Glomerular visceral epithelial cell (primary cell): ENCODE measurements around the gene MT1A.
A peak's percentile ranks its signal among the peaks of the same experiment; 100 is the strongest.

Experiments
- DNase-seq: peaks from one replicate; pipeline ENCODE4 v3.0.0-alpha.2; 2016; ENCODE audit errors: extremely low spot score

Gene MT1A

DNA sequence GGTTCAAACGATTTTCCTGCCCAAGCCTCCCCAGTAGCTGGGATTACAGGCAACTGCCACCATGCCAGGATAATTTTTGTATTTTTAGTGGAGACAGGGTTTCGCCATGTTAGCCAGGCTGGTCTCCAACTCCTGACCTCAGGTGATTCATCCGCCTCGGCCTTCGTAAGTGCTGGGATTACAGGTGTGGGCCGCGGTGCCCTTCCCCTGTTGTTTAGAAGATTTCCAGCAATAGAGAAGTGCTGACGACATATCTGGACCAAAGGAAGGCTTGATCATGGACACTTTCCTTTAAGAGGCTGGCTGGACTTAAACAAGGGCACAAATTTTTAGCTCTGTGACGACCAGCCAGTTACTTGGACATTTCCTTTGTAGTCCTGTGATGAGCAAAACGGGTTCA, 7.3 kb upstream of the MT1A start:
- no peak for DNase-seq

DNA sequence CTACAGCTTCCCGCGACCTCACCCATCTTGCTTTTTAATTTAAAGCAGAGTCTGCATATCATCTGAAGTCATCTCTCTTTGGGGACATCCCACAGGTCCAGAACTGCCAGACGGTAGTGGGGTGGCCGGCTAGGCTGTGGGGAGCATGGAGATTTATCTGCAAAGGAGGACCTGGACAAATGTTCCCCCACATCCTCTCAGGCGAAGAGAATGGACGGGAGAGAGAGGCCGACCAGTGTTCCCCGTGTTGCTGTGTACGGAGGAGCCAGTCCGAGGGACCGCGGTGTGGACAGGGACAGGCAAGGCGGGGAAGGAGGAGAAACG, 6.7 kb upstream of the MT1A start:
- DNase-seq, result no peak

DNA sequence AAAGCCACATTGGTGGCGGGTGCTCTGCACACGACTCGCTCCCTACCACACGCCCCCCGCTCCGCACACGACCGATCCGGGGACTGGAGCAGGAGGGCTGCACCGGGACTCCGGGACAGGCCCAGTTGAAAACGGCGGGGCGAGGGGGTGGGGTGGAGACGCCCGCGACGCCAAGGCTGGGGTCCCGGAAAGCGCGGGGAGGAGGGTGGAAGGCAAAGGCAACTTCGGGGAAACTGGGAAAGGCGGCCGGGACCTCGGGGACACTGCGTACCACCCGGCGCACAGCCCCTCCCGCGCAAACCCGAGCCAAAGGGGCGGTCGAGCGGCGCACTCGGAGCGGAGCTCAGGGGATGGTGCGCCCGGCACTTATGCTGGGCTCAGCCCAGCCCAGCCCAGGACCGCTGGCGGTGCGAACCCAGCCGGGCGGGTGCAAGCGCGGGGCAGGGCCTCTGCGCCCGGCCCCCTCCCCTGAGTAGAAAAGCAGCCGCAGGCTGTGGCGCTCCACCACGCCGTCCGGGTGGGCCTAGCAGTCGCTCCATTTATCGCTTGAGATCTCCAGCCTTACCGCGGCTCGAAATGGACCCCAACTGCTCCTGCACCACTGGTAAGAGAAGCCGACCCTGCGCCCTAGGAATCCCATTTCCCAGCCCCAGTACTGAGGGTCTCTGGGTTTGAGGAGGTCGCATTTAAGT, 6.2 kb upstream of the MT1A start, which contains the start of gene MT1M:
TSS of gene MT1M (plus strand) at position 504 of the 692 bp plus-strand sequence. CDS start at position 577, 73 bp downstream.
- DNase-seq, result no peak

DNA sequence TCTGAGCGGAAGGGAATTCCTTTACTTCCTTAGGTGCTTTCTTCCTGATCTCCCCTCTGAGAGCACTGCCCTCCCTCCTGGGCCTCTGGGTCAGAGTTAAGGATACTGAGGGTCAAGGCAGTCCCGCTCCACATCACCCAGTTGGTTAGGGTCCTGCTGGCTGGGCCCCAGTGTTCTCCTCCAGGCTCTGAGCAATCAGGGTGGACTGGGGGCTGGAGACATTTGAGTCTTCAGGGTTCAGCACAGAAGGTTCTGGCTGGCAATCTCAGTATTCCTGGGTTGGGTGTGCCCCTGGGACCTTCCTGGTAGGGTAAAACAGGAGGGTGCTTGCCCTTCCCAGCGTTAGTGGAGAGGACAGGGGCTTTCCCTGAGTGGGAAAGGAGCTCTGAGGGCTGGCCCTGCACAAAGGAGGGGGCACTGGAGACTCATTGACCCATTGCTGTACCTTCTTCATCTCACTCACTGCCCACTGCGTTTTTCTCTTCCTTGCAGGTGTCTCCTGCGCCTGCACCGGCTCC, 5.6 kb upstream of the MT1A start:
- no peak for DNase-seq

DNA sequence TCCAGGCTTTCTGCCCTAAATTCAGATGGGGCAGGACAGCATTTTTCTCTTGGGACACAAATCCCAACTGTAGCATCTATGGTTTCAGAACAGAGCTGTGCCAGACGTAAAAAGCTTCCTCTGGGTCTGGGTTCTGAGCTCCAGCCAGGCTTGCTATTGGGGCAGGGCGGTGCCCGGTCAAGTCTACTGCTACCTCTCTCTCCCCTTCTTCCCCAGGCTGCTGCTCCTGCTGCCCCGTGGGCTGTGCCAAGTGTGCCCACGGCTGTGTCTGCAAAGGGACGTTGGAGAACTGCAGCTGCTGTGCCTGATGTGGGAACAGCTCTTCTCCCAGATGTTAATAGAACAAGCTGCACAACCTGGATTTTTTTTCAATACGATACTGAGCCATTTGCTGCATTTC, 4.9 kb upstream of the MT1A start:
- no peak for DNase-seq

DNA sequence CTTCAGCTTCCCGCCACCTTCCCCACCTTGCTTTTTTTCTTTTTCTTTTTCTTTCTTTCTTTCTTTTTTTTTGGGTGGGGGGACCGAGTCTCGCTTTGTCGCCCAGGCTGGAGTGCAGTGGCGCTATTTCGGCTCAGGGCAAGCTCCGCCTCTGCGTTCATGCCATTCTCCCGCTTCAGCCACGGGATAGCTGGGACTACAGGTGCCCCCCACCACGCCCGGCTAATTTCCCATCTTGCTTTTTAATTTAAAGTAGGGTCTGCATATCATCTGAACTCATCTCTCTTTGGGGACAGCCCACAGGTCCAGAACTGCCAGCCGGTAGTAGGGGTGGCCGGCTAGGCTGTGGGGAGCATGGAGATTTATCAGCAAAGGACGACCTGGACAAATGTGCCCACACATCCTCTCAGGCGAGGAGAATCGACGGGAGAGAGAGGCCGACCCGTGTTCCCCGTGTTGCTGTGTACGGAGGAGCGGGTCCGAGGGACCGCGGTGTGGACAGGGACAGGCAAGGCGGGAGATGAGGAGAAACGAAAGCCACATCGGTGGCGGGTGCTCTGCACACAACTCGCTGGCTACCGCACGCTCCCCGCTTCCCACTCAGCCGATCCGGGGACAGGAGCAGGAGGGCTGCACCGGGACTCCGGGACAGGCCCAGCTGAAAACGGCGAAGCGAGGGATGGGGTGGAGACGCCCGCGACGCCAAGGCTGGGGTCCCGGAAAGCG, 3.6 kb upstream of the MT1A start:
- DNase-seq, result no peak

DNA sequence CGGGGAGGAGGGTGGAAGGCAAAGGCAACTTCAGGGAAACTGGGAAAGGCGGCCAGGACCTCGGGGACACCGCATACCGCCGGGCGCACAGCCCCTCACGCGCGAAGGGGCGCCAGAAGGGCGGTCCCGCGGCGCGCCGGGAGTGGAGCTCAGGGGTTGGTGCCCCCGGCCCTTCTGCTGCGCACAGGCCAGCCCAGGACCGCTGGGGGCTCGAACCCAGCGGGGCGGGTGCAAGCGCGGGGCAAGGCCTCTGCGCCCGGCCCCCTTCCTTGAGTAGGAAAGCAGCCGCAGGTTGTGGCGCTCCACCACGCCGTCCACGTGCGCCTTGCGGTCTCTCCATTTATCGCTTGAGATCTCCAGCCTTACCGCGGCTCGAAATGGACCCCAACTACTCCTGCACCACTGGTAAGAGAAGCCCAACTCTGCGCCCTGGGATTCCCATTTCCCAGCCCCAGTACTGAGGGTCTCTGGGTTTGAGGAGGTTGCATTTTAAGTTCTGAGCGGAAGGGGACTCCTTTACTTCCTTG, 3.0 kb upstream of the MT1A start:
- no peak for DNase-seq

DNA sequence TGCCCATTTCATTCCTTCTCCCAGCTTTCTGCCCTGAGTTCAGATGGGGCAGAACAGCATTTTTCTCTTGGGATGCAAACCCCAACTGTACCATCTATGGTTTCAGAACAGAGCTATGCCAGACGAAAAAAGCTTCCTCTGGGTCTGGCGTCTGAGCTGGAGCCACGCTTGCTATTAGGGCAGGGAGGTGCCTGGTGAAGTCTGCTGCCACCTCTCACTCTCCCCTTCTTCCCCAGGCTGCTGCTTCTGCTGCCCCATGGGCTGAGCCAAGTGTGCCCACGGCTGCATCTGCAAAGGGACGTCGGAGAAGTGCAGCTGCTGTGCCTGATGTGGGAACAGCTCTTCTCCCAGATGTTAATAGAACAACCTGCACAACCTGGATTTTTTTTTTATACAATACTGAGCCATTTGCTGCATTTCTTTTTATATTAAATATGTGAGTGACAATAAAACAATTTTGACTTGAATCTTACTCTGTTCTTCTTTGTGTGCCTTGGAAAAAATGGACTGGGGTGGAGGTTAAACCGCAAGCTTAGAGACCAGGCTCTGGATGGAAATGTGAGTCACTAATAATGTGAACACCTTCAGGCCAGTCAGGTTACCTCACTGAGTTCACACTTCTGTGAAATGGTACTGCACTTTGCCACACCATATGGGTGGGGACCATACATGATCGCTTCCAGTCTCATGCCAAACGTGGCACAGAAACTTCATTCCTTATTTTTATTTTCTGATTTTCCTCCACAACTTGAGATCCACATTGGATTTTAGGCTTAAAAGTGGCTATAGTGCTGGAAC, 1.7 kb upstream of the MT1A start:
- no peak for DNase-seq

DNA sequence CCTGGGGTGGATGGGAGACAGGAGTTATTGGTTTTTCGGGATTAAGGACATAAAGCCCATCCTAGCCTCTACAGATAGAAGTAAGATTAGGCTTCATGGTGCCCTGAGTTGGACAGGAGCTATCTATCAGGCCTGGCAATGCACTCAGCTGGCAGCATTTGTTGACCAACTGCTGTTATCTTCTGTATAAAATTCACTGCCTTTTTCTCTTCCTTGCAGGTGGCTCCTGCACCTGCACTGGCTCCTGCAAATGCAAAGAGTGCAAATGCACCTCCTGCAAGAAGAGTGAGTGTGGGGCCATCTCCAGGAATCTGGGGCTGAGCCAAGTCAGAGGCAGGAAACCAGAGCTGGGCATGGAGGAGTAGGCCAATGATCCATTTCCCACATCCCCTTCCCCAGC, 579 bp downstream of the MT1A start:
- DNase-seq, result no peak

DNA sequence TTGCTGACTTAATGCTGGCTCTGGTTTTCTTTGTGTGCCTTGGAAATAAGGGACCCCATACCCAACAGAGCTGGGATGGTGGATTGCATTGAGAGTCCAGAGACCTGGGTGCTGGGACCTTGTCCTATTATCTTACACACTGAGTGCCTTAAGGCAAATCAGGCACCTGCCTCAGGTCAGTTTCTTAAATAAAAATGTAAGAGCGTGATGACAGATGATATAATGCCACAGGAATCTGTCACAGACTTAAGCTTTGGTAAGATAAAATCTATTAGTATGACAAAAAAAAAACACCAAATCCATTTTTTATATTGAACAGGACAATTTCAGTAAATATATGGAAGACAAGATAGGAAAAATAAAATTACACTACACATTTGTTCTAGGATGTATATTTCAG, 1.6 kb downstream of the MT1A start:
- DNase-seq, result no peak

DNA sequence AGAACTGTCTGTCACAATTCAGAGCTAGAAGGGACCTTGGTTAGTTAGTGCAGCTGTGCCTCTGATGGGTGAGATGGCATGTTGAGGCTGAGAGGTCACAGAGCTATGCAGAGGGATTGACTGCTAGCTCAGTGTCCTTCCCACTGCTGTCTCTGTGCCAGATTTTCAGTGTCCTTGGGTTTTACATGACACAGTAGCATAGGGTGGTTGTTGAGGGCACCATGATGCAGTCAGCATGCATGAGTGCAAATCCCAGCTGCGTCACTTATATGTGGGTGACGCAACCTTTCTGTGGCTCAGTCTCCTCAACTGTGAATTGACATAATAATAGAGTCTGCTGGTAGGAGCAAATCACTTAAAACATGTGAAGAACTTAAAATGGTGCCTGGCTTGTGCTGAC, 2.7 kb downstream of the MT1A start:
- DNase-seq, result no peak

DNA sequence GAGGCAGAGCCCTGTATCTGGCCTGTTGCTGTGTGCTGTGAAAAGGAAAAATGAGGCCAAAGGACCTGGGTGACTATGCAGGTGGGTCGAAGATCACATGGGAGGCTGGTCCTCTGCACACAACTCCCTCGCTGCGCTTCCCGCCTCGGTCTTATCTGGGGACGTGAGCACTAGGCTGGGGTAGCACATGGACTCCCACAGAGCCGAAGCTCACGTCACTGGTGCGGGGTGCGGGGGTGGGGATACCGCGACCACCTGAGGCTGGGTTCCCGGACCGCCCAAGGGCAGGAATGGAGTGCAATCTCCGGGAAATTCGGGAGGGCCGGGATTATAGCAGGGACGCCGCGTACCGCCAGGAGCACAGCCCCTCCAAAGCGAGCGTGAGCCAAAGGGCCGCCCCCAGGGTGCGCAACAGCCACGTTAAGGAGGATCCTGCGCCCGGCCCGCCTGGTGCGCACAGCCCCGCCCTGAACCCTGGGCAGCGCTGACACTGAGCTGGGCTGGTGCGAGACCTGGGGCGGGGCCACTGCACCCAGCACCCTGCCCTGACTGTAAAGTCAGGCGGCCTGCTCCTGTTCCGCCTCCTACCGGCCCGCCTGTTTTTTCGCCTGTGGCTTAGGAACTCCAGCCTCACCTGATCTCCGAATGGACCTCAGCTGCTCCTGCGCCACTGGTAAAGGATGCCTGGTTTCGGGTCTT, 4.8 kb downstream of the MT1A start:
- DNase-seq, result peak; percentile 53

DNA sequence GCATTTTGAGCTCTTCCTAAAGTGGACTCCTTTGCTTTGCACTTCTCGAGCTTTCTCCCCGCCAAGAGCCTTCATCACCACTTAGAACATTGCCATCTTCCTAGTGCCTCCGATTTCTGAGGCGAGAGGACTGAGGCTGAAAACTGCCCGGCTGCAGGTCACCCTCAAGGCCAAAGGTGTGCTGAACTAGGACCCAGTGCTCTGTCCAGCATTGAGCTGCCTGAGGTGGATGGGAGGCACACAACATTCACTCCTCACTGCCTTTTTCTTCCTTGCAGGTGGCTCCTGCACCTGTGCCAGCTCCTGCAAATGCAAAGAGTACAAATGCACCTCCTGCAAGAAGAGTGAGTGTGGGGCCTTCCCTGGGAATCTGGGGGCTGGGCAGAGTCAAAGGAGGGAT, 5.4 kb downstream of the MT1A start:
- no peak for DNase-seq

DNA sequence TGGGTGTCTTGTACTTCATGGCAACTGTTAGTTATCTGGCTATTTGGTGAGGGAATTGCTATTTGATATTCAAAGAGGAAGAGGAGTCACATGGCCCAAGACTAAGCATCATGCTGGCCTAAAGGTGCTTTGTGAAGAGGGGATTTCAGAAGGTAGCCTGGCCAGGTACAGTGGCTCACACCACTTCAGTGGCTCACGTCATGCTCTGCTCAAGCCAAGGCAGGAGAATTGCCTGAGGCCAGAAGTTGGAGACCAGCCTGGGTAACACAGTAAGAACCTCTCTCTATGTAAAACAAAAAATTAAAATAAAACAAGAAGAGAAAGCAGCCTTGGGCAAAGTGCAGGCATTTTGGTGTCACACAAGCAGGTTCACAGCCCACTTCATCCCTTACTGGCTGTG, 6.8 kb downstream of the MT1A start:
- no peak for DNase-seq

DNA sequence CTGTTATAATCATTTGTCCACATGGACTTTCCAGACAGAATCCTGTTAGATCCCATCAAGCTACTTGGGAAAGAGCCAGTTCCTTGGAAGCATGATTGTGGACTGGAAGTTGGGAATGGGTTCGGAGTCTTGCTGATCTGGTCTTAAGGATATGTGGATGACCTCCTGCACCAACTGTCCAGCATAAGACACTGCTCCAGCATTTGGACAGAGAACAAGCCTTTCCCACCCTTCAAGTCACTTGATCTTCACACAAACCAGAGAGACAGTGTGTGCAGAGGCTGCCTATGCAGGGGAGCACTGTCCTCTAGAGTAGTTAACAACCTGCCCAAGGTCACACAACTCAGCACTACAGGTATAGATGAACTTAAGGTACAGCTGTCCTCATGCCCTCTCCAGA, 7.4 kb downstream of the MT1A start:
- no peak for DNase-seq

DNA sequence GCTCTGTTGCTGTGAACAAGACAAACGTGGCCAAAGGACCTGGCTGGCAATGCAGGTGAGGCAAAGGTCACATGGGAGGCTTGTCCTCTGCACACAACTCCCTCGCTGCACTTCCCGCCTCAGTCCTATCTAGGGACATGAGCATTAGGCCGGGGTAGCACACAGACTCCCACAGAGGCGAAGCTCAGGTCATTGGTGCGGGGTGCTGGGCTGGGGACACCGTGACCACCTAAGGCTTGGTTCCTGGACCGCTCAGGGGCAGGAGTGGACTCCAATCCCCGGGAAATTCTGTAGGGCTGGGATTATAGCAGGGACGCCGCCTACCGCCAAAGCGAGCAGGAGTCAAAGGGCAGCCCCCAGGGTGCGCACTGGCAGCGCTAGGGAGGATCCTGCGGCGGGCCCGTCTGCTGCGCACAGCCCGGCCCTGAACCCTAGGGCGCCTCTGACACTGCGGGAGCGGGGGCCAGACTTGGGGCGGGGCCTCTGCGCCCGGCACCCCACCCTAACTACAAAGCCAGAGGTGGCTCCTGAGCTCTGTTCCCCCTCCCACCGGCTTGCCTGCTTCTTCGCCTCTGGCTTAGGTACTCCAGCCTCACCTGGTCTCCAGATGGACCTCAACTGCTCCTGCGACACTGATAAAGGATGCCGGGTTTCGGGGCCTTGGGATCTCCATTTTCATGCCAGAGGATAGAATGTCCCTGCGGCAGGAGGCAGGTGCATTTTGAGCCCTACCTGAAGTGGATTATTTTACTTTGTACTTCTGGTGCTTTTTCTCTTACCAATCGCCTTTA, 9.4 kb downstream of the MT1A start:
- no peak for DNase-seq

DNA sequence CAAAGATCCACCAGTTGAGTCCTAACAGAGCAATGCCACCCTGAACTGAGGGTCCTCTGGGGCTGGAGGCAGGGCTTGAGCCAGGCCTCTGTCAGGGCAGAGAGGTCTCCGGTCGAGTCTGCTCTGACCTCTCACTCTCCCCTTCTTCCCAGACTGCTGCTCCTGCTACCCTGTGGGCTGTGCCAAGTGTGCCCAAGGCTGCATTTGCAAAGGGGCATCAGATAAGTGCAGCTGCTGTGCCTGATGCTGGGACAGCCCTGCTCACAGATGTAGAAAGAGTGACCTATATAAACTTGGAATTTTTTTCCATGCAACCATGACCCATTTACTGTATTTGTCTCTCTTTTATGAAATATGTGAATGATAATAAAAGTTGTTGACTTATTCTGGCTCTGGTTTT, 10.8 kb downstream of the MT1A start:
- no peak for DNase-seq

DNA sequence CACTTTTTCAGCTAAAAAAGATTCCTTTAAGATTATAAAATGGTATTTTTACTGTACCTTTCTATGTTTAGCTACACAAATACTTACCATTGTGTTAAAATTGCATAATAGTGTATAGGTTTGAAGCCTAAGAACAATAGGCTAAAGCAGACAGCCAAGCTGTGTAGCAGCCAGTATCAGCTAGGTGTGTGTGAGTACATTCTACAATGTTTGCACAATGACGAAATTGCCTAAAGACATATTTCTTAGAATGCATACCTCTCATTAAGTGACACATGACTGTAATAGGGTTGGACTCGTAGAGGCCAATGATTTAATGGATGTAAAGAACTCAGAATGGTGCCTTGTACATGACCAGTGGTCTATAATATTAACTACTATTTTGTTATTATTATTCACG, 11.4 kb downstream of the MT1A start:
- DNase-seq, result no peak

DNA sequence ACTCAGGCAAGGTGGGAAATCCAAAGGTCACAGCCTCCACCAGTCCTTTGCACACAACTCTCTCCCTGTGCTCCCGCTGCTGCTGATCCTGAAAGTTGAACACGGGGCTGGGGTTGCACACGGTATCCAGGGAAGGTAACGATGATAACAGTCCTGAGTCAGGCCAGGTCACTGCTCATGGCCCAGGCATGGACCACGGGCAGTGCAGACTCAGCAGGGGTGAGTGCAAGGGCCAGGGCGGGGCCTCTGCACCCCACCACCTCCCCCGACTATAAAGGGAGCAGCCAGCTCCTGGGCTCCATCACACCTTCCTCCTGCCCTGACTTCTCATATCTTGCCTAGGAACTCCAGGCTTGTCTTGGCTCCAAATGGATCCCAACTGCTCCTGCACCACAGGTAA, 13.1 kb downstream of the MT1A start, which contains the start of gene MT1B:
TSS of gene MT1B (plus strand) at position 301 of the 400 bp plus-strand sequence. CDS start at position 369, 68 bp downstream.
- DNase-seq, result no peak

DNA sequence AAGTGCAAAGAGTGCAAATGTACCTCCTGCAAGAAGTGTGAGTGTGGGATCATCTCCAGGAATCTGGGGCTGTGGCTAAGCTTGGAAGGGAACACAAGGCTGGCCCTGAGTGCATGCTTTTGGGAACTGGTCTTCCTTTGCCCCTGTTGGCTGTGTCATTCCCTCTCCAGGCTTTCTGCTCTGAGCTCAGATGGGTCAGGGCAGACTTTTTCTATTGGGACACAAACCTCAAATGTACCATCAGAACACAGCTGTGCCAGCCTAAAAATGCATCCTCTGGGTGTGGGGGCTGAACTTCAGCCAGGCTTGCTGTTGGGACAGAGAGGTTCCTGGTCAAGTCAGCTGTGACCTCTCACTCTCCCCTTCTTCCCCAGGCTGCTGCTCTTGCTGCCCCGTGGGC, 14.1 kb downstream of the MT1A start:
- DNase-seq, result no peak

DNA sequence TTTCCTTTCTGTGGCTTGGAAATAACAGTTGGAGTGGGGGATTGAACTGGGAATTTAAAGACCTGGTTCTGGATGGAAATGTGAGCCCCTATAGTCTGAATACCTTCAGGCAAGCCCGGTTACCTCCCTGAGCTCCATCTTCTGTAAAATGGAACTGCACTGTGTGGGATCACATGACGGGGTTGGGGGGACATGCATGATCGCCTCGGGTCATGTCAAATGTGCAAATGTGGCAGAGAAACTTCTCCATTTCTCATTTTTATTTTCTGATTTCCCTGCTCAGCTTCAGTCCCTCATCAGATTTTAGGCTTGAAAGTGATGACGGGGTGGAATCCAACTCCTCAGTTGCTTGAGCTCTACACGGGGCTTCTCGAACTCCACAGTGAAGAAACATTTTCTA, 14.8 kb downstream of the MT1A start:
- DNase-seq, result no peak
